Breast epithelium (tissue), 4 donors: ENCODE measurements around the gene BAX. TPM values are rescaled to one million over a fixed set of nuclear protein-coding genes. Genes with fewer than 3 reads are reported as not detected.

Experiments used
- DNase-seq, 2 donors: peaks; one replicate each; pipeline ENCODE4 v3.0.0-alpha.2; 2019; ENCODE audit warnings: low spot score in 2 of 2
- H3K27ac ChIP-seq, 2 donors: fragments of 200-600 bp; sonication (generic) in 1 of 2; one replicate each; pipeline ENCODE4 v1.5.1; 2016 to 2019; ENCODE audit warnings: mild to moderate bottlenecking in 1 of 2
- H3K27me3 ChIP-seq, 2 donors: fragments of 200-600 bp; sonication (generic) in 1 of 2; one replicate each; pipeline versions ENCODE4 v1.5.1 to v1.6.0; 2017 to 2019; ENCODE audit warnings: control low read depth in 1 of 2, mild to moderate bottlenecking in 1 of 2
- H3K36me3 ChIP-seq: fragments of 200-600 bp; one replicate; pipeline ENCODE4 v1.5.1; 2019
- H3K4me1 ChIP-seq, 2 donors: fragments of 200-600 bp; sonication (generic); one replicate each; pipeline ENCODE4 v1.5.1; 2016 to 2019; ENCODE audit warnings: control low read depth in 1 of 2
- H3K4me3 ChIP-seq, 3 donors: fragments of 200-600 bp; sonication (generic); 1 replicate in 2 of 3; 2 replicates in 1 of 3; pipeline ENCODE4 v1.5.1; 2016 to 2019; ENCODE audit warnings: mild to moderate bottlenecking in 3 of 3, moderate library complexity in 2 of 3
- H3K9me3 ChIP-seq, 2 donors: fragments of 200-600 bp; sonication (generic) in 1 of 2; one replicate each; pipeline ENCODE4 v1.5.1; 2016 to 2019; ENCODE audit warnings: control low read depth in 1 of 2
- POLR2A ChIP-seq: fragments of 450-650 bp; IDR thresholded peaks from one replicate; pipeline ENCODE4 v1.6.1; 2016; ENCODE audit warnings: antibody characterized with exemption, mild to moderate bottlenecking, moderate library complexity
- POLR2AphosphoS5 ChIP-seq, 3 donors: sonication (generic); formaldehyde crosslinking; IDR thresholded peaks; one replicate each; pipeline ENCODE4 v1.6.1; 2017; ENCODE audit warnings: antibody characterized with exemption in 3 of 3
- intact Hi-C: fragments of 100-400 bp; cut with DNase I; formaldehyde crosslinking; loops from one replicate; pipeline ENCODE4 v1.15.1; 2023; ENCODE audit warnings: low total_unique reads
- total RNA-seq, 3 donors: library from RNA; depleted of rRNA; stranded (reverse); fragments of >200 nt; gene quantifications; one replicate each; pipeline ENCODE4 v1.1.0, GENCODE V29; 2016
- TF ChIP-seq, protein P1 (sequence below), 3 donors: fragments of 450-650 bp; IDR thresholded peaks; one replicate each; pipeline ENCODE4 v1.5.1; 2016 to 2017; ENCODE audit warnings: antibody characterized with exemption in 3 of 3, mild to moderate bottlenecking in 3 of 3, moderate library complexity in 3 of 3

BAX gene
- total RNA-seq, 3 donors from 2014 or later, result 34.2 to 56.0 (median 36.0) TPM

DNA sequence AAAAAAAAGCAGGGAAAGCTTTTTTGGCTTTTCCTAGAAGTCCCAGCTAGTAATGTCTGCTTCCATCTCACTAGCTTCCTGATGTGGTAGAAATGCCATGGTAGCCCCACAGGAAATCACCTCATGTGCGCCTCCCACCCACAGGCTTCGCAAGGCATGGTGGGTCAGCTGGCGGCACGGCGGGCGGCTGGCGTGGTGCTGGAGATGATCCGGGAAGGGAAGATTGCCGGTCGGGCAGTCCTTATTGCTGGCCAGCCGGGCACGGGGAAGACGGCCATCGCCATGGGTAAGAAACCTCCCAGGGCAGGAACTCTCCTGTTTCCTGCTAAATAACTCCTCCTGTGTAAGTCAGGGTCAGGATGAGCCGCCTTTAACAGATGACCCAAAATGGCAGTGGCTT, 49.5 kb downstream of the BAX start:
- peaks cover 5% of the 10 kb centered on the region for H3K36me3 ChIP-seq
- DNase-seq, result no peak
- no peak overlapping the region for H3K4me3 ChIP-seq
- no peak overlapping the region for H3K27ac ChIP-seq
- no peaks in the 10 kb centered on the region for H3K27me3 ChIP-seq
- H3K4me1 ChIP-seq, result no peaks in the 10 kb centered on the region
- intact Hi-C loops, result no loop called here
- TF ChIP-seq, protein P1, sequence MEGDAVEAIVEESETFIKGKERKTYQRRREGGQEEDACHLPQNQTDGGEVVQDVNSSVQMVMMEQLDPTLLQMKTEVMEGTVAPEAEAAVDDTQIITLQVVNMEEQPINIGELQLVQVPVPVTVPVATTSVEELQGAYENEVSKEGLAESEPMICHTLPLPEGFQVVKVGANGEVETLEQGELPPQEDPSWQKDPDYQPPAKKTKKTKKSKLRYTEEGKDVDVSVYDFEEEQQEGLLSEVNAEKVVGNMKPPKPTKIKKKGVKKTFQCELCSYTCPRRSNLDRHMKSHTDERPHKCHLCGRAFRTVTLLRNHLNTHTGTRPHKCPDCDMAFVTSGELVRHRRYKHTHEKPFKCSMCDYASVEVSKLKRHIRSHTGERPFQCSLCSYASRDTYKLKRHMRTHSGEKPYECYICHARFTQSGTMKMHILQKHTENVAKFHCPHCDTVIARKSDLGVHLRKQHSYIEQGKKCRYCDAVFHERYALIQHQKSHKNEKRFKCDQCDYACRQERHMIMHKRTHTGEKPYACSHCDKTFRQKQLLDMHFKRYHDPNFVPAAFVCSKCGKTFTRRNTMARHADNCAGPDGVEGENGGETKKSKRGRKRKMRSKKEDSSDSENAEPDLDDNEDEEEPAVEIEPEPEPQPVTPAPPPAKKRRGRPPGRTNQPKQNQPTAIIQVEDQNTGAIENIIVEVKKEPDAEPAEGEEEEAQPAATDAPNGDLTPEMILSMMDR (IDR thresholded peaks at IDR 0.05), result no peak
- TF ChIP-seq POLR2AphosphoS5 (IDR thresholded peaks at IDR 0.05) (no peak), POLR2A (no peak)
- no peaks in the 10 kb centered on the region for H3K9me3 ChIP-seq

GRCh38 chr19:49004964-49005614, 50.4 kb downstream of the BAX start:
- no peaks in the 10 kb centered on the region for H3K4me1 ChIP-seq
- H3K36me3 ChIP-seq, result peaks cover 5% of the 10 kb centered on the region

GRCh38 chr19:49006905-49007304, 52.2 kb downstream of the BAX start:
- Histone ChIP-seq H3K36me3 (peaks cover 5% of the 10 kb centered on the region), H3K9me3 (no peaks in the 10 kb centered on the region), H3K27ac (no peak overlapping the region), H3K27me3 (no peaks in the 10 kb centered on the region), H3K4me1 (no peaks in the 10 kb centered on the region), H3K4me3 (no peak overlapping the region)
- no peak for DNase-seq
- intact Hi-C loops, result no loop called here
- TF ChIP-seq, protein P1 (IDR thresholded peaks at IDR 0.05), result no peak
- no peak for TF ChIP-seq POLR2A

More at GRCh38 chr19:49004964-49005614, 50.4 kb downstream of the BAX start:
- TF ChIP-seq POLR2A (no peak), POLR2AphosphoS5 (IDR thresholded peaks at IDR 0.05) (no peak)
- TF ChIP-seq, protein P1 (IDR thresholded peaks at IDR 0.05), result no peak
- H3K27ac ChIP-seq, result no peak overlapping the region
- H3K27me3 ChIP-seq, result no peaks in the 10 kb centered on the region
- no peak for DNase-seq
- H3K4me3 ChIP-seq, result no peak overlapping the region
- H3K9me3 ChIP-seq, result no peaks in the 10 kb centered on the region
- intact Hi-C loops, result no loop called here

- no peak for TF ChIP-seq POLR2AphosphoS5 (IDR thresholded peaks at IDR 0.05)
- TF ChIP-seq POLR2A, result no peak
- TF ChIP-seq, protein P1 (IDR thresholded peaks at IDR 0.05), result no peak
- Histone ChIP-seq H3K4me1 (no peaks in the 10 kb centered on the region), H3K36me3 (peaks cover 7% of the 10 kb centered on the region), H3K4me3 (no peak overlapping the region), H3K27ac (no peak overlapping the region), H3K27me3 (no peaks in the 10 kb centered on the region), H3K9me3 (no peaks in the 10 kb centered on the region)
- DNase-seq, result no peak
- intact Hi-C loops, result no loop called here
Measured at GRCh38 chr19:49009828-49010227, 55.2 kb downstream of the BAX start.

DNA sequence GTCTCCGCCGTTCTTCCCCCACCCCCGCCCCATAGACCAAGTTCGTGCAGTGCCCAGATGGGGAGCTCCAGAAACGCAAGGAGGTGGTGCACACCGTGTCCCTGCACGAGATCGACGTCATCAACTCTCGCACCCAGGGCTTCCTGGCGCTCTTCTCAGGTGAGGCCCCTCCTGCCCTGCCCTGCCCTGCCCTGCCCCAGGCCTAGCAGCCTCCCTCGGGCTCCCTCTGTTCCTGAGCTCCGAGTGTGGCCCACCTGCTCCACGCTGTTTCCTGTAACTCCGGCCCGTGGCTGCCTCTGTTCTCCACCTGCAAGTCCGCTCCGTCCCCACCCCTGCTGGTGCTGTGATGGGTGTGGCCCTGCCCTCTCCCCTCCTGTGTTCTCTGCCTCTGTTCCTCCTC, 55.8 kb downstream of the BAX start:
- DNase-seq, result no peak
- Histone ChIP-seq H3K9me3 (no peaks in the 10 kb centered on the region), H3K27ac (no peak overlapping the region), H3K4me3 (no peak overlapping the region), H3K27me3 (no peaks in the 10 kb centered on the region), H3K4me1 (no peaks in the 10 kb centered on the region), H3K36me3 (peaks cover 9% of the 10 kb centered on the region)
- intact Hi-C loops, result no loop called here
- TF ChIP-seq POLR2AphosphoS5 (IDR thresholded peaks at IDR 0.05), result no peak
